Right kidney (tissue), 1 donor: ENCODE results near the gene GPR179.
"Not testable (repeated sequence)": the region's sequence is repeated elsewhere in the genome, so short reads cannot be mapped to it uniquely, and the experiment has no call there.

Experiments used
- DNase-seq: peaks from one replicate; pipeline ENCODE4 v3.0.0-alpha.2; 2016

The GPR179 gene

GRCh38 chr17:38322156-38322779, 21.5 kb downstream of the GPR179 start:
- no peak for DNase-seq

GRCh38 chr17:38320482-38320881, 23.3 kb downstream of the GPR179 start:
- DNase-seq: no peak

GRCh38 chr17:38317081-38317480, 26.7 kb downstream of the GPR179 start:
- no peak for DNase-seq

- DNase-seq: no peak
Observed at GRCh38 chr17:38315497-38315896, 28.3 kb downstream of the GPR179 start.

GRCh38 chr17:38296834-38297517, 46.8 kb downstream of the GPR179 start, which contains the start of gene MRPL45:
TSS of gene MRPL45 (plus strand) at chr17:38297168. CDS start at chr17:38297184, 16 bp downstream.
- peak; percentile 85 for DNase-seq

GRCh38 chr17:38295602-38296365, 48.0 kb downstream of the GPR179 start:
- not testable (repeated sequence) for DNase-seq

- DNase-seq: not testable (repeated sequence)
Observed at GRCh38 chr17:38289760-38290159, 54.0 kb downstream of the GPR179 start.

- not testable (repeated sequence) for DNase-seq
Observed at GRCh38 chr17:38288217-38288827, 55.4 kb downstream of the GPR179 start.

GRCh38 chr17:38286501-38287091, 57.2 kb downstream of the GPR179 start:
- peak; percentile 49 for DNase-seq

- not testable (repeated sequence) for DNase-seq
Observed at GRCh38 chr17:38285994-38286393, 57.8 kb downstream of the GPR179 start.
